ENCODE data around the gene TNFAIP6. TPM values are rescaled to one million over a fixed set of nuclear protein-coding genes. Genes with fewer than 3 reads are reported as not detected.

TNFAIP6 gene
- total RNA-seq, 2 experiments from 2014 or later = not detected

- Mint-ChIP-seq H3K4me3 (no peak overlapping the region), H3K4me1 (peaks cover 8% of the 10 kb centered on the region), H3K9me3 (no peaks in the 10 kb centered on the region), H3K27me3 (peaks cover 4% of the 10 kb centered on the region), H3K27ac (no peak overlapping the region), H3K36me3 (no peaks in the 10 kb centered on the region)
- ATAC-seq (ENCODE audit: low read depth) = no peak
- POLR2A ChIA-PET = no interaction called here
- DNase-seq = no peak
These were observed 23.3 kb downstream of the TNFAIP6 start for GRCh38 chr2:151380580-151381235.

GRCh38 chr2:151381266-151381665 lies 23.9 kb downstream of the TNFAIP6 start:
- Mint-ChIP-seq H3K36me3 (no peaks in the 10 kb centered on the region), H3K27ac (no peak overlapping the region), H3K4me3 (no peak overlapping the region), H3K27me3 (peaks cover 4% of the 10 kb centered on the region), H3K9me3 (no peaks in the 10 kb centered on the region), H3K4me1 (peaks cover 8% of the 10 kb centered on the region)
- POLR2A ChIA-PET = no interaction called here
- DNase-seq = no peak
- no peak for ATAC-seq (ENCODE audit: low read depth)

- POLR2A ChIA-PET = interaction anchor here (0.7 kb wide), 1 partner anchor 168 kb away, joined by 3 read pairs; no protein-coding TSS in a partner anchor
- H3K27ac Mint-ChIP-seq = no peak overlapping the region
These were observed 30.6 kb downstream of the TNFAIP6 start for GRCh38 chr2:151388011-151388410.

GRCh38 chr2:151391436-151391835 lies 34.0 kb downstream of the TNFAIP6 start:
- ATAC-seq (ENCODE audit: low read depth) (no peak), DNase-seq (no peak)
- H3K27ac Mint-ChIP-seq = no peak overlapping the region
- no peaks in the 10 kb centered on the region for H3K36me3 Mint-ChIP-seq
- H3K4me3 Mint-ChIP-seq = no peak overlapping the region
- POLR2A ChIA-PET = no interaction called here
- no peaks in the 10 kb centered on the region for H3K27me3 Mint-ChIP-seq
- H3K9me3 Mint-ChIP-seq = no peaks in the 10 kb centered on the region
- H3K4me1 Mint-ChIP-seq = peaks cover 2% of the 10 kb centered on the region

More at GRCh38 chr2:151388011-151388410, 30.6 kb downstream of the TNFAIP6 start:
- H3K4me3 Mint-ChIP-seq = no peak overlapping the region
- no peaks in the 10 kb centered on the region for H3K36me3 Mint-ChIP-seq
- H3K27me3 Mint-ChIP-seq = no peaks in the 10 kb centered on the region
- DNase-seq (no peak), ATAC-seq (ENCODE audit: low read depth) (no peak)
- peaks cover 2% of the 10 kb centered on the region for H3K4me1 Mint-ChIP-seq
- no peaks in the 10 kb centered on the region for H3K9me3 Mint-ChIP-seq

- Mint-ChIP-seq H3K36me3 (no peaks in the 10 kb centered on the region), H3K4me1 (peaks cover 2% of the 10 kb centered on the region), H3K4me3 (no peak overlapping the region), H3K9me3 (no peaks in the 10 kb centered on the region), H3K27me3 (no peaks in the 10 kb centered on the region), H3K27ac (no peak overlapping the region)
- no peak for ATAC-seq (ENCODE audit: low read depth)
- POLR2A ChIA-PET = no interaction called here
- DNase-seq = no peak
These were observed 37.1 kb downstream of the TNFAIP6 start for GRCh38 chr2:151394509-151394908.

GRCh38 chr2:151395509-151396374 lies 38.4 kb downstream of the TNFAIP6 start:
- POLR2A ChIA-PET = no interaction called here
- Mint-ChIP-seq H3K4me1 (no peaks in the 10 kb centered on the region), H3K4me3 (no peak overlapping the region), H3K36me3 (no peaks in the 10 kb centered on the region), H3K27ac (no peak overlapping the region), H3K9me3 (no peaks in the 10 kb centered on the region), H3K27me3 (no peaks in the 10 kb centered on the region)
- no peak for DNase-seq
- ATAC-seq (ENCODE audit: low read depth) = no peak

DNA sequence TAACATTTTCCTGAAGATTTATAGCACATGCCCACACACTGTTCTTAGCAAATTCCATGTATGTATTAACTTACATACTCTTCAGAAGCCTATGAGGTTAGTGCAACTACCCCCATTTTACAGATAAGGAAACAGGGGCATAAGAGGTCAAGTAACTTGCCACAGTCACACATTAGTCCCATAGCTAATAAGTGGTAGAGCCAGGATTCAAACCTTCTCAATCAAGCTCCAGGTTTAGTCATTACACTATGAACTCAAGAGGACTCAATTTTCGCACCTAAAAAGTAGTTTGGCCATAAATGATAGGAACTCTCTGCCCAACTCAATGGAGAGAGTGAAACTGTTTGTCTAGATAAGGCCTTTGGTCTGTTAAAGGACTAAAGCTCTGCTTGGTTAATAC lies 42.6 kb downstream of the TNFAIP6 start:
- Mint-ChIP-seq H3K4me3 (no peak overlapping the region), H3K27me3 (no peaks in the 10 kb centered on the region), H3K27ac (no peak overlapping the region), H3K9me3 (no peaks in the 10 kb centered on the region), H3K4me1 (no peaks in the 10 kb centered on the region), H3K36me3 (no peaks in the 10 kb centered on the region)
- DNase-seq (no peak), ATAC-seq (ENCODE audit: low read depth) (no peak)
- POLR2A ChIA-PET = no interaction called here

DNA sequence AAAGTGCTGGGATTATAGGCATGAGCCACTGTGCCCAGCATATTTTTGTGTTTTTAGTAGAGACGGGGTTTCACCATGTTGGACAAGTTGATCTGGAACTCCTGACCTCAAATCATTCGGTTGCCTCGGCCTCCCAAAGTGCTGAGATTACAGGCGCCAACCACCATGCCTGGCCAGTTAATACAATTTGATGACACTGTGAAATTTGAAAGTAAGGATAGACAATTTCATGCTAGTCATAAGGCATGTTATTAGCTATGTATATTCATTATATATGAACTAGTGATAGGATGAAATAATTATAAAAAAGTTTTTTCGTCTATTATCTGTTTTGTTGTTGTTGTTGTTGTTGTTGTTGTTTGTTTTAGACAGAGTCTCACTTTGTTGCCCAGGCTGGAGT lies 43.8 kb downstream of the TNFAIP6 start:
- POLR2A ChIA-PET = no interaction called here
- no peaks in the 10 kb centered on the region for H3K4me1 Mint-ChIP-seq
- ATAC-seq (ENCODE audit: low read depth) = no peak
- no peak overlapping the region for H3K4me3 Mint-ChIP-seq
- no peak overlapping the region for H3K27ac Mint-ChIP-seq
- H3K27me3 Mint-ChIP-seq = peaks cover 1% of the 10 kb centered on the region
- no peak for DNase-seq
- no peaks in the 10 kb centered on the region for H3K9me3 Mint-ChIP-seq
- H3K36me3 Mint-ChIP-seq = no peaks in the 10 kb centered on the region

DNA sequence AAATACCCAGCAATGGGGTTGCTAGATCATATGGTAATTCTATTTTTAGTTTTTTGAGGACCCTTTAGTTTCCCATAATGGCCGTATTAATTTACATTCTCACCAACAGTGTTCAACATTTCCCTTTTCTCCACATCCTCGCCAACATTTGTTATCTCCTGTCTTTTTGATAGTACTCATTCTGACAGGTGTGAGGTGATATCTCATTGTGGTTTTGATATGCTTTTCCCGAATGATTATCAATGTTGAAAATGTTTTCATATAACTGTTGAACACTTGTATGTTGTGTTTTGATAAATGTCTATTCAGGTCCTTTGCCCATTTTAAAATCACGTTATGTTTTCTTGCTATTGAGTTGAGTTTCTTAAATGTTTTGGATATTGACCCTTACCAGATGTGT lies 46.5 kb downstream of the TNFAIP6 start:
- ATAC-seq (ENCODE audit: low read depth) (no peak), DNase-seq (no peak)
- peaks cover 3% of the 10 kb centered on the region for H3K27me3 Mint-ChIP-seq
- no peaks in the 10 kb centered on the region for H3K36me3 Mint-ChIP-seq
- H3K4me3 Mint-ChIP-seq = no peak overlapping the region
- H3K4me1 Mint-ChIP-seq = no peaks in the 10 kb centered on the region
- H3K27ac Mint-ChIP-seq = no peak overlapping the region
- H3K9me3 Mint-ChIP-seq = no peaks in the 10 kb centered on the region
- POLR2A ChIA-PET = no interaction called here

GRCh38 chr2:151405376-151405775 lies 48.0 kb downstream of the TNFAIP6 start:
- H3K4me3 Mint-ChIP-seq = no peak overlapping the region
- POLR2A ChIA-PET = no interaction called here
- H3K27me3 Mint-ChIP-seq = peaks cover 3% of the 10 kb centered on the region

DNA sequence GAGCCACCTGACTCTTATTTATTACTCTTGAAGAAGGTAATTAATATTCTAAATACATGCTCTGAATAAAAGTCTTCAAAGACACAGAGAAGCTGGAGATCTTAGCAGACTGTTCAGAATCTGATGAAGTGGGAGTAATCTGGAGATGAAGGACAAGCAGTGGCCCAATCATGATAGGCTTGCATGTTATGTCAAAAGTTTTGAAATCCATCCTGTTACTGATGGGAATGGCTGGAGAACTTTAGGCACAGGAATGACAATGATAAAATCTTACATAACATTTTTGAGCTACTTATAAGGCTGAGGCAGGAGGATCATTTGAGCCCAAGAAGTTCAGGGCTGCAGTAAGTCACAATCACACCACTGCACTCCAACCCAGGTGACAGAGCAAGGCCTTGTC lies 49.9 kb downstream of the TNFAIP6 start:
- ATAC-seq (ENCODE audit: low read depth) = no peak
- peaks cover 15% of the 10 kb centered on the region for H3K4me1 Mint-ChIP-seq
- peaks cover 3% of the 10 kb centered on the region for H3K27me3 Mint-ChIP-seq
- H3K36me3 Mint-ChIP-seq = peaks cover 3% of the 10 kb centered on the region
- POLR2A ChIA-PET = no interaction called here
- no peak for DNase-seq
- no peak overlapping the region for H3K27ac Mint-ChIP-seq
- no peak overlapping the region for H3K4me3 Mint-ChIP-seq
- H3K9me3 Mint-ChIP-seq = no peaks in the 10 kb centered on the region

More at GRCh38 chr2:151405376-151405775, 48.0 kb downstream of the TNFAIP6 start:
- peaks cover under 1% of the 10 kb centered on the region for H3K36me3 Mint-ChIP-seq
- H3K4me1 Mint-ChIP-seq = peaks cover 4% of the 10 kb centered on the region
- DNase-seq (no peak), ATAC-seq (ENCODE audit: low read depth) (no peak)
- H3K27ac Mint-ChIP-seq = no peak overlapping the region
- no peaks in the 10 kb centered on the region for H3K9me3 Mint-ChIP-seq

GRCh38 chr2:151408788-151409600 lies 51.6 kb downstream of the TNFAIP6 start:
- H3K4me3 Mint-ChIP-seq = peak overlapping the region; percentile 93
- peaks cover 20% of the 10 kb centered on the region for H3K4me1 Mint-ChIP-seq
- peak overlapping the region; percentile 89 for H3K27ac Mint-ChIP-seq
- no peaks in the 10 kb centered on the region for H3K9me3 Mint-ChIP-seq
- POLR2A ChIA-PET = interaction anchor here (1.0 to 1.8 kb wide), 4 partner anchors 17 to 229 kb away, joined by 3 to 27 read pairs (median 8); partner anchors contain the start of genes NMI and RBM43
- ATAC-seq (ENCODE audit: low read depth) (no peak), DNase-seq (no peak)
- H3K36me3 Mint-ChIP-seq = peaks cover 7% of the 10 kb centered on the region
- peaks cover 3% of the 10 kb centered on the region for H3K27me3 Mint-ChIP-seq

All from activated naive CD8-positive, alpha-beta T cell treated with anti-CD3 and anti-CD28 coated beads, Interleukin-2, amount 10 ng/mL, durations not matched to agents 7 days and 5 days (primary cell).